NCI-H2227 (cell line): ENCODE results near the gene HAND2.

ENCODE experiments used
- DNase-seq: peaks from one replicate; lab custom pipeline; 2025; ENCODE audit not compliant: unreplicated experiment; lab: John Stamatoyannopoulos, UW

HAND2 gene

GRCh38 chr4:173503330-173504180, 26.5 kb downstream of the HAND2 start:
- no peak for DNase-seq

- DNase-seq: no peak
These were observed 27.7 kb downstream of the HAND2 start for GRCh38 chr4:173502282-173502681.

- DNase-seq: no peak
These were observed 28.4 kb downstream of the HAND2 start for GRCh38 chr4:173501592-173502150.

- no peak for DNase-seq
These were observed 29.0 kb downstream of the HAND2 start for GRCh38 chr4:173500841-173501591.

- DNase-seq: no peak
These were observed 30.1 kb downstream of the HAND2 start for GRCh38 chr4:173499658-173500535.

- DNase-seq: no peak
These were observed 31.3 kb downstream of the HAND2 start for GRCh38 chr4:173498771-173499170.

- no peak for DNase-seq
These were observed 32.0 kb downstream of the HAND2 start for GRCh38 chr4:173498023-173498422.

- DNase-seq: no peak
These were observed 35.7 kb downstream of the HAND2 start for GRCh38 chr4:173494013-173494970.

- DNase-seq: no peak
These were observed 37.0 kb downstream of the HAND2 start for GRCh38 chr4:173493041-173493440.

GRCh38 chr4:173492315-173492714, 37.7 kb downstream of the HAND2 start:
- no peak for DNase-seq

GRCh38 chr4:173490817-173491528, 39.1 kb downstream of the HAND2 start:
- no peak for DNase-seq

GRCh38 chr4:173490256-173490655, 39.8 kb downstream of the HAND2 start:
- no peak for DNase-seq

- DNase-seq: no peak
These were observed 40.5 kb downstream of the HAND2 start for GRCh38 chr4:173489514-173489913.

- no peak for DNase-seq
These were observed 41.4 kb downstream of the HAND2 start for GRCh38 chr4:173488656-173489055.

- DNase-seq: no peak
These were observed 42.0 kb downstream of the HAND2 start for GRCh38 chr4:173488074-173488473.

GRCh38 chr4:173486714-173487392, 43.2 kb downstream of the HAND2 start:
- DNase-seq: no peak

GRCh38 chr4:173485164-173485563, 44.9 kb downstream of the HAND2 start:
- DNase-seq: no peak

GRCh38 chr4:173482330-173482931, 47.6 kb downstream of the HAND2 start:
- DNase-seq: no peak
